HG03045 (cell line): ENCODE results near the gene MFSD6.

Experiments used
- ATAC-seq: cut with Tn5 transposase; IDR thresholded peaks from one replicate; pipeline ENCODE4 v1.9.1; 2021; ENCODE audit warnings: mild to moderate bottlenecking, moderate library complexity; ENCODE audit not compliant: unreplicated experiment

Gene MFSD6

GRCh38 chr2:190432567-190433231, 24.5 kb downstream of the MFSD6 start:
- no peak for ATAC-seq

GRCh38 chr2:190435031-190435670, 27.0 kb downstream of the MFSD6 start:
- no peak for ATAC-seq

GRCh38 chr2:190436557-190436956, 28.4 kb downstream of the MFSD6 start:
- no peak for ATAC-seq

GRCh38 chr2:190440113-190440512, 32.0 kb downstream of the MFSD6 start:
- ATAC-seq, result no peak

- ATAC-seq, result no peak
Observed at GRCh38 chr2:190441564-190441963, 33.4 kb downstream of the MFSD6 start.

- ATAC-seq, result no peak
Observed at GRCh38 chr2:190443055-190443454, 34.9 kb downstream of the MFSD6 start.

GRCh38 chr2:190443778-190444481, 35.8 kb downstream of the MFSD6 start:
- ATAC-seq, result no peak

- ATAC-seq, result no peak
Observed at GRCh38 chr2:190444976-190445375, 36.8 kb downstream of the MFSD6 start.

GRCh38 chr2:190446193-190446592, 38.0 kb downstream of the MFSD6 start:
- ATAC-seq, result no peak

GRCh38 chr2:190446750-190447516, 38.8 kb downstream of the MFSD6 start:
- no peak for ATAC-seq

- ATAC-seq, result no peak
Observed at GRCh38 chr2:190447766-190448165, 39.6 kb downstream of the MFSD6 start.

GRCh38 chr2:190449925-190450324, 41.8 kb downstream of the MFSD6 start:
- ATAC-seq, result no peak

- ATAC-seq, result no peak
Observed at GRCh38 chr2:190450363-190450762, 42.2 kb downstream of the MFSD6 start.

GRCh38 chr2:190451561-190452176, 43.5 kb downstream of the MFSD6 start:
- no peak for ATAC-seq

GRCh38 chr2:190452433-190452832, 44.3 kb downstream of the MFSD6 start:
- ATAC-seq, result no peak

GRCh38 chr2:190454795-190455194, 46.6 kb downstream of the MFSD6 start:
- no peak for ATAC-seq

GRCh38 chr2:190455358-190456095, 47.4 kb downstream of the MFSD6 start:
- ATAC-seq, result no peak

- ATAC-seq, result no peak
Observed at GRCh38 chr2:190456833-190457232, 48.7 kb downstream of the MFSD6 start.

GRCh38 chr2:190457256-190457655, 49.1 kb downstream of the MFSD6 start:
- no peak for ATAC-seq
